H1 (cell line): ENCODE measurements around the gene RSF1. TPM values are rescaled to one million over a fixed set of nuclear protein-coding genes. Genes with fewer than 3 reads are reported as not detected.
A peak's percentile ranks its signal among the peaks of the same experiment; 100 is the strongest.

Experiments used
- ATF3 ChIP-seq: IDR thresholded peaks from 2 replicates; pipeline ENCODE4 v1.6.1; 2011; ENCODE audit warnings: low read depth, mild to moderate bottlenecking, low read length; ENCODE audit not compliant: insufficient read depth
- CBX5 ChIP-seq: fragments of 300-800, 300-1000 bp; sonication (generic); IDR thresholded peaks from 2 replicates; pipeline ENCODE4 v1.7.1; 2016; ENCODE audit warnings: antibody characterized with exemption, low read length, low read depth
- CREB1 ChIP-seq: IDR thresholded peaks from 2 replicates; pipeline ENCODE4 v1.6.1; 2012; ENCODE audit warnings: inconsistent platforms
- CTBP2 ChIP-seq: IDR thresholded peaks from 2 replicates; pipeline ENCODE4 v1.7.0; 2011; ENCODE audit warnings: borderline replicate concordance, mild to moderate bottlenecking, moderate library complexity, mixed read lengths, low read length; ENCODE audit not compliant: insufficient read depth, insufficient read length
- EGR1 ChIP-seq: IDR thresholded peaks from 2 replicates; pipeline ENCODE4 v1.6.1; 2011; ENCODE audit warnings: low read depth, low read length, borderline replicate concordance
- EZH2 ChIP-seq: fragments of 200-600 bp; sonication (generic); IDR thresholded peaks from 2 replicates; pipeline ENCODE4 v1.7.1; 2012; ENCODE audit warnings: low read depth, mild to moderate bottlenecking, moderate library complexity, low read length, inconsistent platforms; ENCODE audit not compliant: severe bottlenecking
- FOSL1 ChIP-seq: IDR thresholded peaks from 2 replicates; pipeline ENCODE4 v1.6.1; 2011; ENCODE audit warnings: mild to moderate bottlenecking, low read depth, low read length, moderate library complexity; ENCODE audit not compliant: insufficient read depth
- HDAC6 ChIP-seq: IDR thresholded peaks from one replicate; pipeline ENCODE4 v1.7.1; 2012; ENCODE audit warnings: low read depth, mild to moderate bottlenecking, inconsistent platforms, low read length, moderate library complexity
- JUN ChIP-seq: IDR thresholded peaks from 2 replicates; pipeline ENCODE4 v1.6.1; 2011; ENCODE audit warnings: low read depth, mild to moderate bottlenecking, improper control_type of control experiment, low read length
- PHF8 ChIP-seq: fragments of 200-600 bp; sonication (generic); conservative IDR thresholded peaks from 2 replicates; pipeline ENCODE4 v1.7.1; 2012; ENCODE audit warnings: low read depth, mild to moderate bottlenecking, inconsistent platforms, low read length, moderate library complexity
- POU5F1 ChIP-seq: IDR thresholded peaks from 2 replicates; pipeline ENCODE4 v1.6.1; 2011; ENCODE audit warnings: low read depth, mild to moderate bottlenecking, low read length, moderate library complexity
- RBBP5 ChIP-seq: IDR thresholded peaks from 2 replicates; pipeline ENCODE4 v1.7.1; 2012; ENCODE audit warnings: low read depth, mild to moderate bottlenecking, inconsistent platforms, low read length, moderate library complexity, borderline replicate concordance
- RNF2 ChIP-seq: fragments of 200-900, 300-1000 bp; sonication (generic); IDR thresholded peaks from 2 replicates; pipeline ENCODE4 v1.7.1; 2016; ENCODE audit warnings: borderline replicate concordance, low read depth, mild to moderate bottlenecking, antibody characterized with exemption, low read length; ENCODE audit not compliant: poor library complexity, severe bottlenecking; ENCODE audit errors: missing control alignments
- SIN3A ChIP-seq, 2 experiments: IDR thresholded peaks in 1 of 2; conservative IDR thresholded peaks in 1 of 2; 2 replicates each; pipeline ENCODE4 v1.6.1; 2011 to 2012; ENCODE audit warnings: low read length in 2 of 2, improper control_type of control experiment in 1 of 2, low read depth in 1 of 2, mild to moderate bottlenecking in 1 of 2
- SIRT6 ChIP-seq: IDR thresholded peaks from one replicate; pipeline ENCODE4 v1.7.1; 2012; ENCODE audit warnings: low read length, inconsistent platforms
- SP2 ChIP-seq: IDR thresholded peaks from 2 replicates; pipeline ENCODE4 v1.6.1; 2012; ENCODE audit warnings: mild to moderate bottlenecking, low read length, inconsistent platforms
- SUZ12 ChIP-seq: fragments of 200-600 bp; sonication (generic); IDR thresholded peaks from 2 replicates; pipeline ENCODE4 v1.6.1; 2012; ENCODE audit warnings: mild to moderate bottlenecking, inconsistent platforms, low read length, moderate library complexity, mixed read lengths
- TAF1 ChIP-seq: IDR thresholded peaks from 2 replicates; pipeline ENCODE4 v1.6.1; 2011; ENCODE audit warnings: mild to moderate bottlenecking, low read depth, low read length
- YY1 ChIP-seq: IDR thresholded peaks from 2 replicates; pipeline ENCODE4 v1.6.1; 2011; ENCODE audit warnings: low read depth, mild to moderate bottlenecking, low read length
- polyA plus RNA-seq, 7 experiments: library from polyadenylated mRNA; depleted of rRNA in 3 of 7; stranded (reverse) in 5 of 7; unstranded in 2 of 7; fragments of >200 nt in 5 of 7; fragments of 200-250 nt in 2 of 7; gene quantifications; 1 replicate in 5 of 7; 2 replicates in 1 of 7; 4 replicates in 1 of 7; pipeline versions ENCODE4 v1.2.1 to v1.2.3, GENCODE V29; 2011 to 2013; ENCODE audit warnings: missing spikeins in 2 of 7, mixed read lengths in 2 of 7
- total RNA-seq: library from RNA; stranded (reverse); fragmentation: NEBNext Ultra II Directional; extraction: Animal tissue kit (Norgen Biotek cat#: 25700); gene quantifications from 2 replicates; pipeline ENCODE4 v1.2.1, GENCODE V29; 2021

The RSF1 gene
- total and polyA plus RNA-seq, 2 of the 8 experiments (the other 6 are each of a cell fraction or from before 2014, with no cell fraction given): 17.8 to 87.9 TPM

GRCh38 chr11:77753230-77753629, 67.3 kb downstream of the RSF1 start (continued):
- TF ChIP-seq SIN3A (conservative IDR thresholded peaks at IDR 0.05 in 1 of 2, IDR thresholded peaks at IDR 0.05 in 1 of 2; ENCODE audit: low read depth in 1 of 2, low read length in 2 of 2): no peak
- TF ChIP-seq RBBP5: no peak
- TF ChIP-seq EZH2: no peak
- TF ChIP-seq EGR1: no peak
- TF ChIP-seq CTBP2: no peak
- no peak for TF ChIP-seq SP2
- TF ChIP-seq HDAC6: no peak
- no peak for TF ChIP-seq CREB1
- no peak for TF ChIP-seq TAF1
- no peak for TF ChIP-seq SIRT6
- no peak for TF ChIP-seq CBX5
- no peak for TF ChIP-seq JUN
- no peak for TF ChIP-seq FOSL1
- no peak for TF ChIP-seq ATF3
- no peak for TF ChIP-seq YY1
- TF ChIP-seq RNF2: no peak
- no peak for TF ChIP-seq PHF8
- no peak for TF ChIP-seq SUZ12
- 0 out of 2 replicates have a peak, but pooled peaks have one; percentile 52 for TF ChIP-seq POU5F1
